Prostate gland (tissue), 2 donors: ENCODE results near the gene PPIH.

ENCODE experiments used
- POLR2A ChIP-seq: fragments of 450-650 bp; IDR thresholded peaks from one replicate; pipeline ENCODE4 v1.6.1; 2016; ENCODE audit warnings: antibody characterized with exemption, mild to moderate bottlenecking
- TF ChIP-seq, protein P1 (sequence below), 4 experiments: fragments of 200-600 bp in 2 of 4; fragments of 450-650 bp in 2 of 4; sonication (generic) in 2 of 4; IDR thresholded peaks; 1 replicate in 3 of 4; 2 replicates in 1 of 4; pipeline ENCODE4 v1.5.1; 2016 to 2019; ENCODE audit warnings: antibody characterized with exemption in 4 of 4, mild to moderate bottlenecking in 2 of 4, moderate library complexity in 2 of 4

GRCh38 chr1:42720868-42721267, 62.6 kb downstream of the PPIH start:
- no peak for TF ChIP-seq POLR2A
- TF ChIP-seq, protein P1, sequence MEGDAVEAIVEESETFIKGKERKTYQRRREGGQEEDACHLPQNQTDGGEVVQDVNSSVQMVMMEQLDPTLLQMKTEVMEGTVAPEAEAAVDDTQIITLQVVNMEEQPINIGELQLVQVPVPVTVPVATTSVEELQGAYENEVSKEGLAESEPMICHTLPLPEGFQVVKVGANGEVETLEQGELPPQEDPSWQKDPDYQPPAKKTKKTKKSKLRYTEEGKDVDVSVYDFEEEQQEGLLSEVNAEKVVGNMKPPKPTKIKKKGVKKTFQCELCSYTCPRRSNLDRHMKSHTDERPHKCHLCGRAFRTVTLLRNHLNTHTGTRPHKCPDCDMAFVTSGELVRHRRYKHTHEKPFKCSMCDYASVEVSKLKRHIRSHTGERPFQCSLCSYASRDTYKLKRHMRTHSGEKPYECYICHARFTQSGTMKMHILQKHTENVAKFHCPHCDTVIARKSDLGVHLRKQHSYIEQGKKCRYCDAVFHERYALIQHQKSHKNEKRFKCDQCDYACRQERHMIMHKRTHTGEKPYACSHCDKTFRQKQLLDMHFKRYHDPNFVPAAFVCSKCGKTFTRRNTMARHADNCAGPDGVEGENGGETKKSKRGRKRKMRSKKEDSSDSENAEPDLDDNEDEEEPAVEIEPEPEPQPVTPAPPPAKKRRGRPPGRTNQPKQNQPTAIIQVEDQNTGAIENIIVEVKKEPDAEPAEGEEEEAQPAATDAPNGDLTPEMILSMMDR (IDR thresholded peaks at IDR 0.05): no peak
